GM11168 (cell line): Measurements from ENCODE around the gene NAPEPLD.
"Not testable (repeated sequence)": the region's sequence is repeated elsewhere in the genome, so short reads cannot be mapped to it uniquely, and the experiment has no call there.

ENCODE experiments used
- in situ Hi-C: fragments of 300-500 bp; cut with MboI; formaldehyde crosslinking; loops from one replicate; pipeline ENCODE4 v1.12.0; 2022; ENCODE audit warnings: low sequenced_read_pairs; ENCODE audit not compliant: unreplicated experiment

NAPEPLD gene

GRCh38 chr7:103148994-103149807 is at the start of gene NAPEPLD:
NAPEPLD (minus strand) TSS chr7:103149099; CDS start chr7:103128776, 20,323 bp downstream.
- in situ Hi-C loops, result no loop called here

- in situ Hi-C loops, result not testable (repeated sequence)
Measured at GRCh38 chr7:103198079-103198478, 49.2 kb upstream of the NAPEPLD start.

- in situ Hi-C loops, result not testable (repeated sequence)
Measured at GRCh38 chr7:103195364-103195763, 46.5 kb upstream of the NAPEPLD start.

DNA sequence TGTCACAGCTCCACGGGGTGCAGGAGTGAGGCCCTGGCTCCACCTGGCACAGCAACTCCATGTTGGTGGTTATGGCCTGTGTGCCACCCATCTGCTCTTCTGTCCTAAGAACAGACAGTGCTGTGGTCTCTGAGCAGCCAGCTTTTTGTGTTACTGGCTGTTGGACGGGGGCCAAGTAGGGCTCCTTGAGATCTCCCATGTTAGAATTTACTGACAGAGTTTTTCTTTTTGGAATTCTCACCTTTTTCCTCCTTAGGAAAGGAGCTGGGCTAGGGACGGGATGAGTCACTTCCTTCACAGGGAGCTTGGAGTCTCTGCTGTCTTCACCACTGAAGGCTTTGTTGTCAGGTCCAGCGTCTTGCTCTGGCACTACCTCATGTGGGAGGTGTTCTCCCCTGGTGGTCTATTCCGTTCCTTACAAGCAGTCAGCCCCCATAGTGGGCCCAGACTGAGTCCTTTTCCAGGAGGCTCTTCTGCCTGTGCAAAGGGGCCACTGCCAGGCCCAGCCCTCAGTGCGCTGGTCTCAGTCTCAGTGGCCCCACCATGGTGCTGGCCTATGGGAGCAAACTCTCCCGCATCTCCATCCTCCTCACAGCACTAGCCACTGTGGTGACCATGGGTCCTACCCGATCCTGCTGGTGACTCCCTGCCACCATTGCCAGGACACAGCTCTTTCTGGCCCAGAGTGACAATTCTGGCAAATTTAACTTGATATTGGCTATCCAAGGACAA is 23.7 kb upstream of the NAPEPLD start:
- in situ Hi-C loops, result not testable (repeated sequence)

DNA sequence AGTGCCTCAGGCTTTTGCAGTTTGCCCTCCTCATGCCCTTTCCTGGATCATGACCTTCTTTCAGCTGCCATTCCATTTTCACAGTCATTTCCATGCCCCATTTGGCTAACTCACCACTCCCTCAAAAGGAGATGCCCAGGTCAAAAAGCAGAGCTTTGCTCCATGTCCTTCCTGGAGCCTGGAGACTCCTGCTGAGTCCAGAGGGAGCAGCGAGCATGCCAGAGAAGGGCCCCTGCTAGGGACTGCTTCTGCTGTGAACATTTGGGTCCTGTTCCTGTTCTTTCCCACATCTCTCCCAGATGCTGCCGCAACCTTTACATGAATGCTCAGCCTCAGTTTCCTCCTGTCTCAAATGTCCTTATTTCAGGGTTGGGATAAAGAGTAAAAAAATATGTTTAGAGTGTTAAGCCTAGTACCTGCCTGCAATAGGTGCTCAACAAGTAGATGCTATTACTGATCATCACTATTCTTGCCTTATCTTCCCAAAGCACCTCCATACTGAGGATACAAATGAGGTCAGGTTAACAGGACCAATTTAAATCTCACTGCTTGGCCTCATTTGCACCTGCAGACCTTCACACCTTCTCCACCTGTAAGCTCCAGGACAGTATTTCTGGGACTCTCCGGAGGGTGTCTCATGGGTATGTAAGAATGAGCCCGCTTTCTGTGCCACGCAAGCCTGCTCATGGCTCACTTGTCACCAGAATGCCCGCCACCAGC is 23.0 kb upstream of the NAPEPLD start:
- in situ Hi-C loops, result not testable (repeated sequence)

DNA sequence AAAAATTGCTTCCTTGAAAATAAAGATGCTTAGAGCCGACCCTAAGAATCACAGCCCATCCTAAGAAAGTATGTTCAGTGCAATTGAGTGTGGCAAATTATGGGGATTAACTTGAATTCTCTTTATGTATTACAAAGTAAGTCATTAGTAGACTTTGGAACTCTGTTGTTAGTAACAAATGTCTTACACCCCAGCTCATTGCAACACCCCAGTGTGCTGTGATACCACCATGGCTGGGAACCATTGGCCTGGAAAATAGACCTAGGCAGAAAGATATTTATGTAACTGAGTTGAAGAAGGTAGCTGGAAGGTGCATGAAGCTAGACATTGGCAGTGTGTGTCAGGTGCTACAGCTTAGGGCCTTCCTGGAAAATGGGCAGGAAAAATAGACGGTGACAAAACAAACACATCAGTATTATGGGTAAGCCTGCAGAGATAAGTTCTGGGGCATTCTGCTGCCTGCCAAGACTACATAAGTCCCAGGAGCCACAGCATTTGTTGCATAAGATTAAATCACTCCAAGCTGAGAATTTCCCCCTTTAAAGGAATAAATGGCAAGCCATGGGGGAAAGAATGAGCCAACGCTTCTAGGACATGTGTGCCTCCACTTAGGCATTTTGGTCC is 18.1 kb upstream of the NAPEPLD start:
- in situ Hi-C loops, result not testable (repeated sequence)

- in situ Hi-C loops, result not testable (repeated sequence)
Measured at GRCh38 chr7:103163087-103163825, 14.4 kb upstream of the NAPEPLD start.

DNA sequence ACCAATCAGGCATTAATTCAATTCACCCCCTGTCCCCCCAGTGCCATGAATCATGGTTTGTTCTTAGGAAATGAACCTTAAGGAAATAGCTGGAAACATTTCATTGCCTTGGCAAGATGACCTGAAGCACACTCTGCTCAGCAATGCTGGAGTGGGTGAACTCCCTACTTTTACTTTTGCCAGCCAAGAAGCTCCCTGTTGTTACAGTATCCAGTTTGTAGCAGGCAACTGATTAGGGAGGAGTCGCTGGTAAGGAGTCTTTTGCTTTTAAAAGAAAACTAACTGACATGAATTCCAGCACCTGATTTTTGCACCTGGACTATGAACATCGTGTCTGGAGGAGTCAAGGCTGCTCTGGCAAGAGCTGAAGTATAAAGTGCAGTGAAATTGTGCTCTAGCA is 13.7 kb upstream of the NAPEPLD start:
- in situ Hi-C loops, result not testable (repeated sequence)

- in situ Hi-C loops, result not testable (repeated sequence)
Measured at GRCh38 chr7:103161998-103162616, 13.2 kb upstream of the NAPEPLD start.

DNA sequence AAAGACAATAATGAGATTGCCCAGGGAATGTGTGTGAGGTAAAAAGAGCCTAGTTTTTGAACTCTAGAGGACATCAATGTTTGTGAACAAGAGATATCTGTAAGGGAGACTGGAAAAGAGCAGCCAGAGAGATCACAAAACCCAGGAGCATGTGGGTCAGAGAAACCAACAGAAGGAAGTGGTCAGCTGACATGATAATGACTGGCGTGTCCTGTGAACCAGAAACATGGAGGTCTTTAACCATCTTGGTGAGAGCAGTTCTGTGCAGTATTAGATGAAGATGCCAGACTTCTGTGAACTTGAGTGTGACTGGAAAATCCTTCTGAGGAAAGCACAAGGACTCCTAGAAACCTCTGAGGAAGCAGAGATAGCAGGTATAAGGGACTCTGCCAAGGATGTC is 10.2 kb upstream of the NAPEPLD start:
- in situ Hi-C loops, result not testable (repeated sequence)

DNA sequence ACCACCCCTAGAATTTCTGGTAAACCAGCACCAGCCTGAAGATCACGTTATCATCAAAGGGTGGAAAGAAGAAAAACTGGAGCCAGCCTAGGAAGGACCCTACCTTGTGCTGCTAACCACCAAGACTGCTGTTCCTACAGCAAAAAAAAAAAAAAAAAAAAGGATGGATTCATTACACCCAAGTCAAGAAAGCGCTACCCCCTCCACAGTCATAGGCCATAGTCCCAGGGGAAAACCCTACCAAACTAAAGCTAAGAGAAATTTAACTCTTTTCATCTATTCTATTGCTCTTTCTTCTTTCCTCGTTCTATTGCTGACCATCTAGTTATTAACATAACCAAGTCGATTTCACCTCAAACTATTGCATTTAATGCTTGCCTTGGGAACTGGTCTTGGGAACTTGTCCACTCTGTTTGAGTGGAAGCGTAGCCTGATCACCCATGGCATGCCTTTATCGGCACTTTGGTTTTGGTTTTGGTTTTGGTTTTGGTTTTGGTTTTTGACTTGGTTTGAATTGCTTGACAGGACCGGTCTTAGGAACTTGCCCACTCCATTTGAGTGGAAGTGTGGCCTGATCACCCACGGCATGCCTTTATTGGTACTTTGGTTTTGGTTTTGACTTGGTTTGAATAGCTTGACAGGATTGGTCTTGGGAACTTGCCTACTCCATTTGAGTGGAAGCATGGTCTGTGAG is 6.6 kb upstream of the NAPEPLD start:
- in situ Hi-C loops, result not testable (repeated sequence)

GRCh38 chr7:103154042-103154441 is 5.1 kb upstream of the NAPEPLD start:
- in situ Hi-C loops, result no loop called here

DNA sequence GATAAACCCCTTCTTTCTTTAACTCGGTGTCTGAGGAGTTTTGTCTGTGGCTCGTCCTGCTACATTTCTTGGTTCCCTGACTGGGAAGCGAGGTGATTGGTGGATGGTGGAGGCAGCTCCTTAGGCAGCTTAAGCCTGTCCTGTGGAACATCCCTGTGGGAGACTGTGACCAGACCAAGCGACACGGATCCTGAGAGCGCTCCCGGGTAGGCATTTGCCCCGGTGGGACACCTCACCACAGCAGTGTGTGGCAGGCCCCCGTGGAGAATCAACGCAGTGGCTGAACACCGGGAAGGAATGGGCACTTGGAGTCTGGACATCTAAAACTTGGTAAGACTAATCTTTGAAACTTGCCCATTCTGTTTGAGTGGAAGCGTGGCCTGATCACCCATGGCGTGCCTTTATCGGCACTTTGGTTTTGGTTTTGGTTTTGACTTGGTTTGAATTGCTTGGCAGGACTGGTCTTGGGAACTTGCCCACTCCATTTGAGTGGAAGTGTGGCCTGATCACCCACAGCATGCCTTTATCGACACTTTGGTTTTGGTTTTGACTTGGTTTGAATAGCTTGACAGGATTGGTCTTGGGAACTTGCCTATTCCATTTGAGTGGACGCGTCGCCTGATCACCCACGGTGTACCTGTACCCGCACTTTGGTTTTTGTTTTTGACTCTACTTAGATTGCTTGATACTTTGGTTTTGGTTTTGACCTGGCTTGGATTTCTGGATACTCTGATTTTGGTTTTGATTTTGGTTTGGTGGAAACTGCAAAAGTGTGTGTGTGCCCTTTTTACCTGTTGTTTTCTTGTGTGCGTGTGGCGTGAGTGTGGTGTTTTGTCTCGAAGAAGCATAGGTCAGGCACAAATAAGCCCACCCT is 4.1 kb upstream of the NAPEPLD start:
- in situ Hi-C loops, result not testable (repeated sequence)

DNA sequence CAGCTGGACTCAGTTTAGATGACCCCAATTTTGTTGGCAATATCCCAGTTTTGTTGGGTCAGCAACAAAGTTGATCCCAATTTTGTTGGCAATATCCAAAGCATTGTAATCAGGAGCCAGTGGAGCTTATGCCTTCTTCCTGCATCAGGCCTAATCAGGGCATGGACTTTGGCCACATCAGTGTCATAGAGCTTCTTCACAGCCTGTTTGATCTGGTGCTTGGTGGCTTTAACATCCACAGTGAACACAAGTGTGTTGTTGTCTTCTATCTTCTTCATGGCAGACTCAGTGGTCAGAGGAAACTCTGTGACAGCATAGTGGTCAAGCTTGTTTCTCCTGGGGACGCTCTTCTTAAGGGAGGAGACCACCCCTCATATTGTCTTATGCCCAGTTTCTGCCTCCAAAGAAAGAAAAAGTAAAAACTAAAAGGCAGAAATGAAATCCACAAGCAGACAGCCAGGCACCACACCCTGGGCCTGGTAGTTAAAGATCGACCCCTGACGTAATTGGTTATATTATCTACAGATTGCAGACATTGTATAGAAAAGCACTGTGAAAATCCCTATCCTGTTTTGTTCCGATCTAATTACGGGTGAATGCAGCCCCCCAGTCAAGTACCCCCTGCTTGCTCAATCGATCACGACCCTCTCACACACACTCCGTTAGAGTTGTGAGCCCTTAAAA is 3.2 kb upstream of the NAPEPLD start:
- in situ Hi-C loops, result not testable (repeated sequence)

DNA sequence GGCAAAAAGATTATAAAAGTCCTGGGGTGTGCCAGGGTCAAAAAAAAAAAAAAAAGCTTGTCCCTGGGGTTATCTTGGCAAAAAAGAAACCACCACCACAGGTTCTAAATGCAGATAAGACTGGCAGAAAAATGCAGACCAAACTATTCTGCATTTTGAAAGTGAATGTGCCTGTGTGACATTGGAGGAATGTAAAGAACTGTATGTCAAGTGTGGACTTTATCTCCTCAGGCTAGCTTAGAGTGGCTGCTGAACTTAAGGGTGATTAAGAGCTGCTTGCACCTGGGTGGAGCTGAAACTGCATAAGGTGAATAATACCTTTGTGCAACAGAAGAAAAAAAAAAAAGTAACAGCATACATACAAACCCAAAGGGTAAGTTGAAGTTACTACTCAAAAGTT is 1.3 kb upstream of the NAPEPLD start:
- in situ Hi-C loops, result no loop called here

GRCh38 chr7:103149808-103150180 is 895 bp upstream of the NAPEPLD start:
- in situ Hi-C loops, result no loop called here
